ENCODE data around the gene OXA1L.

GRCh38 chr14:22794551-22794951, 28.1 kb downstream of the OXA1L start:
- TF ChIP-seq CTCF (conservative IDR thresholded peaks at IDR 0.05; ENCODE audit: low read depth, low read length) (no peak), EZH2 (IDR thresholded peaks at IDR 0.05; ENCODE audit: low read length, unreplicated experiment) (no peak), EZH2phosphoT487 (IDR thresholded peaks at IDR 0.05; ENCODE audit: borderline replicate concordance, low read length) (no peak)

Data from PC-3 (cell line).